Activated CD8-positive, alpha-beta T cell treated with anti-CD3 and anti-CD28 coated beads, Interleukin-2, amount 10 ng/mL, durations not matched to agents 7 days and 5 days (primary cell): ENCODE measurements around the gene PNPLA3. TPM values are rescaled to one million over a fixed set of nuclear protein-coding genes. Genes with fewer than 3 reads are reported as not detected.

Source experiments
- ATAC-seq: fragments of 150-1000 bp; cut with Tn5 transposase; one replicate; pipeline ENCODE4 v1.10.0; 2021; ENCODE audit warnings: moderate library complexity
- CTCF ChIA-PET: fragments of 350-600 bp; sonication (Branson Sonifier 250); formaldehyde crosslinking; loops from one replicate; lab custom pipeline; 2021; ENCODE audit warnings: antibody characterized with exemption; lab: Charles Lee
- POLR2A ChIA-PET: fragments of 350-600 bp; sonication (Branson Sonifier 250); formaldehyde crosslinking; loops from one replicate; lab custom pipeline; 2021; ENCODE audit warnings: antibody characterized with exemption; lab: Charles Lee
- DNase-seq: peaks from one replicate; pipeline ENCODE4 v3.0.0-alpha.2; 2020
- H3K27ac Mint-ChIP-seq: one replicate; pipeline ENCODE4 v1.8.0; 2021; ENCODE audit warnings: mild to moderate bottlenecking, mixed read lengths
- H3K27me3 Mint-ChIP-seq: one replicate; pipeline ENCODE4 v1.8.0; 2021; ENCODE audit warnings: low read depth, mixed read lengths
- H3K36me3 Mint-ChIP-seq: one replicate; pipeline ENCODE4 v1.8.0; 2021; ENCODE audit warnings: low read depth, mixed read lengths
- H3K4me1 Mint-ChIP-seq: one replicate; pipeline ENCODE4 v1.8.0; 2021; ENCODE audit warnings: low read depth, mixed read lengths
- H3K4me3 Mint-ChIP-seq: one replicate; pipeline ENCODE4 v1.8.0; 2021; ENCODE audit warnings: mild to moderate bottlenecking, mixed read lengths
- H3K9me3 Mint-ChIP-seq: one replicate; pipeline ENCODE4 v1.8.0; 2022; ENCODE audit warnings: mixed read lengths; ENCODE audit not compliant: insufficient read depth
- total RNA-seq, 2 experiments: library from RNA; stranded (reverse); gene quantifications; one replicate each; pipeline ENCODE4 v1.2.3, GENCODE V29; 2021

The PNPLA3 gene
- total RNA-seq, 2 experiments from 2014 or later: 0.13 TPM; not detected in 1

DNA sequence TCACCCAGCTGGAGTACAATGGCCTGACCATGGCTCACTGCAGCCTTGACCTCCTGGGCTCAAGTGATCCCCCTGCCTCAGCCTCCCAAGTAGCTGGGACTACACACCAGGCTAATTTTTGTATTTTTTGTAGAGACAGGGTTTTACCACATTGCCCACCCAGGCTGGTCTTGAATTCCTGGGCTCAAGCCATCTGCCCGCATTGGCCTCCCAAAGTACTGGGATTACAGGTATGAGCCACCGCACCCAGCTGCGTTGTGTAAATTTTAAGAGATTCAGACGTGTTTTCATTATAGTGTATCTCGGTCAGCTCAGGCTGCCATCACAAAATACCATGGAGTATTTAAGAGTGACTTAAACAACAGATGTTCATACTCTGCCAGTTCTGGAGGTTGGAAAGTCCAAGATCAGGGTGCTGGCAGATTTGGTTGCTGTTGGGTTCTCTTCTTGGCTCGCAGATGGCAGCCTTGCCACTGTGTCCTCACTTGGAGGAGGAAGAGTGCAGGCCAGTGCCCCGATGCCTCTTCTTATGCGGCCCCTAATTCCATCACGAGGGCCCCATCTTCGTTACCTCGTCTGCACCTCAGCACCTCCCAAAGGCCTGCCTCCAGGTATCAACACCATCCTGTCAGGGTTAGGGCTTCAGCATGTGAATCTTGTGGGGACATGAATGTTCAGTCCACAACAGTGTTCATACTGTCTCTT lies 67.9 kb downstream of the PNPLA3 start:
- ATAC-seq (no peak), DNase-seq (no peak)
- Mint-ChIP-seq H3K4me3 (no peak overlapping the region), H3K9me3 (no peaks in the 10 kb centered on the region), H3K36me3 (peaks cover 60% of the 10 kb centered on the region), H3K4me1 (peaks cover 24% of the 10 kb centered on the region), H3K27ac (no peak overlapping the region), H3K27me3 (no peaks in the 10 kb centered on the region)
- POLR2A ChIA-PET: no interaction called here
- CTCF ChIA-PET: interaction anchor here (9.7 kb wide), 1 partner anchor 93 kb away, joined by 216 read pairs; no protein-coding TSS in a partner anchor

DNA sequence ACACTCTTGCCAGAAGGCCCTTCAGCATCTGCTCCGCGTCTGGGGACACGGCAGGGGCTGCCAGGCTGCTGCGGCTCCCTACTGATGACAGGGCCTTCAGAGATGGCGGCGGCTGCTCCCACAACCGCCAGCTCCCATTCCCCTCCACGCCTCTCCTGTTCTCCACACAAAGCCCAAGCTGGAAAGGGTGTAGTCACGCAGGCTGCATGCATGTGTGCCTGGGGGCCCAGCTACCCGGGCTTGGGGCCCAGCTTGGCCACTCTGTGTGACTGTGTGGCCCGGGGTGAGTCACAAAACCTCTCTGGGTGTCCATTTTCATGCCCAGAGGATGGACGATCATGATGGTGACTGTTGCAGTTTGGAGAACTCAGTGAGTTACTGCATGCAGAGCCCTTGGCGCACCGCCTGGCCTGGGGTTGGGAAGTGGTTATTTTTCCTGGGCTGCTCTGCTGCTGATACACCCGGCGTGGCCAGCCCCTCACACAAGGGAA lies 68.8 kb downstream of the PNPLA3 start:
- Mint-ChIP-seq H3K4me1 (peaks cover 28% of the 10 kb centered on the region), H3K9me3 (no peaks in the 10 kb centered on the region), H3K27me3 (no peaks in the 10 kb centered on the region), H3K27ac (no peak overlapping the region), H3K4me3 (no peak overlapping the region), H3K36me3 (peaks cover 65% of the 10 kb centered on the region)
- ATAC-seq: no peak
- DNase-seq: no peak
- ChIA-PET CTCF (interaction anchor here (1.2 to 9.7 kb wide), 14 partner anchors 10 to 634 kb away, joined by 3 to 216 read pairs (median 8); no protein-coding TSS in a partner anchor), POLR2A (interaction anchor here (1.2 kb wide), 1 partner anchor 93 kb away, joined by 9 read pairs; no protein-coding TSS in a partner anchor)

DNA sequence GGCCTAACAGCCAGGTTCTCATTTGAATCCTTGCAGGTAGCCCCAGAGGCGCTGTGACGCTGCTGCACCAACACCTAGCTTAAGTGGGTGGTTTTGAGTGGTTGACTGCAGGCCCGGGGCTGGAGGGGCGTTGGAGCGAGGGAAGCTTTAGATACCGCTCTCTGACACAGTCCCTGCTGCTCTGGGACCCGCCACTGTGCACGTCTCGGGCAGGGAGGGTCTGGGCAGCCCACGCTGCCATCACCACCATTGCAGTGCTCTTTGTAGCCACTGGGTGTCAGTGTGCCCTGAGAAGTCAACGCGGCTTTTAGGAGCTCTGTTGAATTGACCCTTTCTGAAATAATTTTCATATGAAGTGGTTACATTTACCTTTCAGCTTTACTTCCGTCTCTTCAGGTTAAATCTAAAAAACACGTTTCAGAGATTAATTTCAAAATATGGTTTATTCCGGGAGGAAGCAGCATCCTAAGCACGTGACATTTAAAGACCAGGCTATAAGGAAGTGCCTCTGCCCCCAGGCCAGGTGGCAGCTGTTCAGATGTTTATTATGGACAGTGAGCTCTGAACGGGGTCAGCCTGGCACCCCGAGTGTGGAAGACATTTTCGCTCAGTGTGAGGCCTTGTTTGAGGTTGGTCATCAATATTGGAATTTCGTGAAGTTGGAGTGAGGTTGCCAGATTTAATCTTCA lies 69.6 kb downstream of the PNPLA3 start:
- H3K9me3 Mint-ChIP-seq: no peaks in the 10 kb centered on the region
- no peaks in the 10 kb centered on the region for H3K27me3 Mint-ChIP-seq
- H3K36me3 Mint-ChIP-seq: peaks cover 65% of the 10 kb centered on the region
- H3K27ac Mint-ChIP-seq: peak overlapping the region; percentile 48
- H3K4me1 Mint-ChIP-seq: peaks cover 28% of the 10 kb centered on the region
- ChIA-PET POLR2A (interaction anchor here (1.2 to 1.7 kb wide), 2 partner anchors 93 to 188 kb away, joined by 6 to 9 read pairs; no protein-coding TSS in a partner anchor), CTCF (interaction anchor here (0.6 to 9.7 kb wide), 48 partner anchors 8 to 693 kb away, joined by 3 to 216 read pairs (median 4); partner anchors contain the start of genes PARVB, PARVG and SAMM50)
- ATAC-seq: peak; percentile 71
- peak; percentile 70 for DNase-seq
- H3K4me3 Mint-ChIP-seq: no peak overlapping the region

DNA sequence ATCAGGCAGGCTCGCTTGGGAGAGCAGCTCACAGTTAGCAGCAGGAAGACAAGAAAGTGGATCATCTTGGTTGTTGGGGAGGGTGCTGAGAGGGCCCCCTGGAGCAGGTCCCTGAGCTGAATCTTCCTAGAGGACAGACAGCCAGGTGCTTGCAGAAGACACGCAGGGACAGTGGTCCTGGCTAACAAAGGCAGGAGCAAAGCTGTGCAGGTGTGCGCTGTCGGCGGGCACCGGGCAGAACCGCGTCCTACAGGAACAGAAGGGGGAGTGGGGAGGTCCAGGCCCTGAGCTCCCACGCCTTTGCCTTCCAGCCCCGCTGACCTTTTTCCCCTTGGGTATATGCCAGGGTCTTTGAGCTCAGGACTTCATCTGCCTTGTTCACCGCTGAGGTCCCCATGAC lies 70.4 kb downstream of the PNPLA3 start:
- ChIA-PET POLR2A (interaction anchor here (1.7 kb wide), 1 partner anchor 188 kb away, joined by 6 read pairs; no protein-coding TSS in a partner anchor), CTCF (interaction anchor here (0.7 to 9.7 kb wide), 28 partner anchors 9 to 690 kb away, joined by 3 to 216 read pairs (median 6); partner anchors contain the start of gene PARVB)
- DNase-seq: no peak
- ATAC-seq: no peak
- Mint-ChIP-seq H3K36me3 (peaks cover 67% of the 10 kb centered on the region), H3K27me3 (no peaks in the 10 kb centered on the region), H3K4me3 (no peak overlapping the region), H3K4me1 (peaks cover 28% of the 10 kb centered on the region), H3K9me3 (no peaks in the 10 kb centered on the region), H3K27ac (no peak overlapping the region)

DNA sequence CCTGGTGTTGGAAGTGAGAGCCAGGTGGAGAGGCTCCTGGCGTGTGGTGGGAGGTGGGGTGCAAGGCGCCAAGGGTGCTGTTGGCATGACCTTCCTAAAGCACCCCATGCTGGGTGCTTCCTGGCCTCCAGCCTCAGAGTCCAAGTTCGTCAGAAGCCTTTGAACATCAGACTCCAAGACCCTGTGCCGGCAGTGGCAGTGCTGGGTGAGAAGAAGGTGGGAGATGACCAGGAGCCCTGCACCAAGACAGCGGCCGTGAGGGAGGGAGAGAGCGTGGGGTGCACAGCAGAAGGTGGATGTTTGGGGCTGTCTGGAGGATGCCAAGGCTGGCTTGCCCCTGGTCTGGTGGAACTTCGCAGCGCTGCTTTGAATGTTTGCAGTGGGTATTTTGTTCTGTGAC lies 70.8 kb downstream of the PNPLA3 start:
- peaks cover 28% of the 10 kb centered on the region for H3K4me1 Mint-ChIP-seq
- H3K27ac Mint-ChIP-seq: peak overlapping the region; percentile 51
- no peaks in the 10 kb centered on the region for H3K27me3 Mint-ChIP-seq
- peaks cover 70% of the 10 kb centered on the region for H3K36me3 Mint-ChIP-seq
- DNase-seq: no peak
- ChIA-PET CTCF (interaction anchor here (1.2 to 9.7 kb wide), 11 partner anchors 10 to 632 kb away, joined by 3 to 216 read pairs (median 9); partner anchors contain the start of gene PARVB), POLR2A (interaction anchor here (1.7 kb wide), 1 partner anchor 187 kb away, joined by 6 read pairs; no protein-coding TSS in a partner anchor)
- no peak overlapping the region for H3K4me3 Mint-ChIP-seq
- no peak for ATAC-seq
- H3K9me3 Mint-ChIP-seq: no peaks in the 10 kb centered on the region

DNA sequence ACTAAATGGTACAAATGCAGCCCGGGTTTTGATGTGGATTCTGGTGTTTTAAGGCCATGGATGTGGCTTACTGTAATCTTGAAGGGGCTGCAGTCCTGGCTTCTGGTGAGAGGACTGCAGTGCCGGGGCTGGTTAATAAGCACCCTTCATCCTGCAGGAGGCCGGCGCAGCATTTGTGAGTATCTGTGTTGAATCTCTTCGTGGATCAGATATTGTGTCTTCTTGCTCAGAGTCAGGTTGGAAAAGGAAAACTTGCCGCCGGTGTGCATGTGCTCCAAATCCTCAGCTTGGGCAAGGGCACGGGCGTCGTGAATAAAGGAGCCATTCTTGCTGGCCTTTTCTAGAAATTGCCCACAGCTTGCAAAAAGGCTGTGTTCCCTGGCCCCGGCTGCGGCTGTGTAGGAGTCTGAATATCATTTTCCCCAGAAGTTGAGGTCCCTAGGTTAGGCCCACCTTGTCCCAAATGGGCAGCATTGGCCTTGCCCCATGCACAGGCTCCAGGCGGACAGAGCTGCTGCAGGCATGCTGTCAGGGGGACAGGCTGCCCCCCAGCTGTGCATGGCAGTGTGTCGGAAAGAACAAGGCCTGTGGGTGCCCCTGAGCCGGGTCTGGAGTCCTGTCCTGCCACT lies 71.6 kb downstream of the PNPLA3 start:
- Mint-ChIP-seq H3K36me3 (peaks cover 64% of the 10 kb centered on the region), H3K9me3 (no peaks in the 10 kb centered on the region), H3K4me1 (peaks cover 28% of the 10 kb centered on the region), H3K4me3 (peak overlapping the region; percentile 83), H3K27ac (peak overlapping the region; percentile 51), H3K27me3 (no peaks in the 10 kb centered on the region)
- DNase-seq (no peak), ATAC-seq (no peak)
- ChIA-PET POLR2A (no interaction called here), CTCF (interaction anchor here (0.8 to 9.7 kb wide), 7 partner anchors 9 to 631 kb away, joined by 3 to 216 read pairs (median 25); partner anchors contain the start of gene SAMM50)

DNA sequence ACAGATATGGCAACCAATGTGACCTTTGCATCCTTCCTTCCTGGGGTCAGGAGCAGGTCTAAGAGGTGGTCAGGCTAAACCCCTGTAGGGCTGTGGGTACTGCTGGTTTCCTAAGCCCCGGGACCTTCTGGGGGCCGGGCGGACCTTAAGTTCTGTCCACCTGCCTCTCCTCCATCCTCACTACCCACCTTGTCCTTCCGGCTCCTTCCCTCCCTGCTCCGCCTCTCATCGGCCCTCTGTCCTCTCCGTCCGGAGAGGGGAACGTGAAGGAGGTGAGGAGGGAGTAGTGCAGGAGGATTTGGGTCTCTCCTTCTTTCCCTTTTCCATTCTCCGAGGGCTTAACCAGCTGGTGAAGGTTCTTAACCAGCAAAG lies 72.2 kb downstream of the PNPLA3 start:
- ATAC-seq (no peak), DNase-seq (no peak)
- H3K4me3 Mint-ChIP-seq: peak overlapping the region; percentile 83
- H3K27me3 Mint-ChIP-seq: no peaks in the 10 kb centered on the region
- H3K27ac Mint-ChIP-seq: peak overlapping the region; percentile 91
- peaks cover 65% of the 10 kb centered on the region for H3K36me3 Mint-ChIP-seq
- peaks cover 28% of the 10 kb centered on the region for H3K4me1 Mint-ChIP-seq
- H3K9me3 Mint-ChIP-seq: no peaks in the 10 kb centered on the region
- CTCF ChIA-PET: interaction anchor here (0.8 to 9.7 kb wide), 6 partner anchors 8 to 630 kb away, joined by 3 to 216 read pairs (median 28); partner anchors contain the start of gene SAMM50
- POLR2A ChIA-PET: no interaction called here

DNA sequence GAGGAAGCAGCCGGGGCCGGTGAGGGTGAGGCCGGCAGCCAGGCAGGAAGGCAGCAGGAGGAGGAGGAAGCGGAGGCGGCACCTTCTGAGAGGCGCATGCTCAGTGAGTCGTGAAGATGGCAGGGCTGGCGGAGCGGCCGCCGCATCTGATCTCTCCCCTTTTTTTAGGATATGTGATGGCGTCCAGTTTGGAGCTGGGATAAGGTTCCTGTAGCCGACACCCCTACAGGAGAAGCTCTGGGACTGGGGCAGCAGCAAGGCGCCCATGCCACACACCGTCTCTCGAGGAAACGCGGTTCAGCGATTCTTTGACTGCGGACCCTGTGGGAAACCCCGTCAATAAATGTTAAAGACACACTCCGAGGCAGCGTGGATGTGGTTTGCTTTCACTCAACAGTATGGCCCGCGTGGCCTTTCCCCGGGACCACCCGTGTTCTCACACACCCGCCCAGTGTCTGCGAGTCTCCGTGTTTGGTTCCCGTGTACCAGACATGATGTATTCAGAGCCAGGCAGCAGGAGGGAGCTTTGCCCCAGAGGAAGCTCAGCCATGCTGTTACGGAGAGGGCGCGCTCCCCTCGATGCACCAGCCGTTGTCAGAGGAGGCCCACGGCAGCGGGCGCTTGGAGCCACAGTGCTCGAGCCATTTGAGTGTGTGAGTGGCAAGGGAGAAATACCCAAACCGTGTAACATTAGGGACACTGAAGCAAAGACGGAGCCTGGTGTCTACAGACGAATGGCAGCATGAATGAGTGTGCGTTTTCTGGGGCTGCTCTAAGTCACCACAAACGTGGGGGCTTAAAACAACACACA lies 72.8 kb downstream of the PNPLA3 start:
- Mint-ChIP-seq H3K27ac (peak overlapping the region; percentile 91), H3K4me1 (peaks cover 28% of the 10 kb centered on the region), H3K36me3 (peaks cover 68% of the 10 kb centered on the region), H3K27me3 (no peaks in the 10 kb centered on the region), H3K9me3 (no peaks in the 10 kb centered on the region), H3K4me3 (peak overlapping the region; percentile 83)
- ATAC-seq (peak; percentile 90), DNase-seq (peak; percentile 82)
- ChIA-PET POLR2A (no interaction called here), CTCF (interaction anchor here (0.8 to 9.7 kb wide), 4 partner anchors 30 to 630 kb away, joined by 3 to 216 read pairs (median 24); partner anchors contain the start of gene SAMM50)

DNA sequence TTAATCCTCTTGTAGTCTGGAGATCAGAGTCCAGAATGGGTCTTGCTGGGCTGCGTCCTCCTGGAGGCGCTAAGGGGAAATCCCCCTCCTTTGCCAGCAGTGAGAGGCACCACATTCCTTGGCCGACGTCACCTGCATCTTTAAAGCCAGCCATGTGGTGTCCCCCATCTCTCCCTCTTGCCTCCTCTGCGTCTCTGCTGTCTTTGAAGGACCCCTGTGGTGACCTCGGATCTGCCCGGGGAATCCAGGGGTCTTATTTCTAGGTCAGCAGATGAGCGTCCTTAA lies 73.3 kb downstream of the PNPLA3 start:
- POLR2A ChIA-PET: no interaction called here
- Mint-ChIP-seq H3K27me3 (no peaks in the 10 kb centered on the region), H3K27ac (peak overlapping the region; percentile 91), H3K9me3 (no peaks in the 10 kb centered on the region), H3K4me3 (no peak overlapping the region), H3K4me1 (peaks cover 28% of the 10 kb centered on the region), H3K36me3 (peaks cover 64% of the 10 kb centered on the region)
- CTCF ChIA-PET: no interaction called here
- ATAC-seq: no peak
- DNase-seq: no peak
